HT-29 (cell line): ENCODE results near the gene GTF2H1. TPM values are rescaled to one million over a fixed set of nuclear protein-coding genes. Genes with fewer than 3 reads are reported as not detected.

Experiments
- small RNA-seq: library from RNA; depleted of rRNA; stranded (forward); fragments of <200 nt; gene quantifications from one replicate; pipeline ENCODE3, GENCODE V24; 2014
- total RNA-seq: library from RNA; depleted of rRNA; stranded (reverse); fragments of >200 nt; shearing (Covaris generic); gene quantifications from 2 replicates; pipeline ENCODE4 v1.2.3, GENCODE V29; 2014; rRNA removed

Gene GTF2H1
- total RNA-seq, 1 experiment from 2014 or later = 55.4 TPM

Small RNA genes within 50 kb of the gene (small RNA-seq; reads per million reads assigned to genes)
- gene MIR3159 = not detected

Other genes starting within 250 kb of the GTF2H1 start
- 16.5 and 24.0 TPM in 2 replicates for gene SAAL1, start 216.5 kb upstream of the GTF2H1 start, total RNA-seq
- not detected in 2 replicates for gene MRGPRX3, start 190.0 kb upstream of the GTF2H1 start, total RNA-seq
- gene MRGPRX4, start 149.7 kb upstream of the GTF2H1 start, total RNA-seq = not detected in 2 replicates
- gene SAA4, start 85.8 kb upstream of the GTF2H1 start, total RNA-seq = not detected in 2 replicates
- gene SAA2, start 73.9 kb upstream of the GTF2H1 start, total RNA-seq = not detected in 2 replicates
- not detected in 2 replicates for gene SAA1, start 56.3 kb upstream of the GTF2H1 start, total RNA-seq
- 8.6 and 10.3 TPM in 2 replicates for gene HPS5, start 427 bp upstream of the GTF2H1 start, total RNA-seq
- gene LDHA, start 72.0 kb downstream of the GTF2H1 start, total RNA-seq = 295 and 327 TPM in 2 replicates
- gene LDHC, start 89.8 kb downstream of the GTF2H1 start, total RNA-seq = not detected in 2 replicates
- not detected in 2 replicates for gene LDHAL6A, start 133.3 kb downstream of the GTF2H1 start, total RNA-seq
- 73.0 and 80.0 TPM in 2 replicates for gene TSG101, start 204.4 kb downstream of the GTF2H1 start, total RNA-seq